Liver (tissue), 2 donors: ENCODE measurements around the gene NDUFB7.

Experiments
- ZBTB33 ChIP-seq: IDR thresholded peaks from 2 replicates; pipeline ENCODE4 v1.6.1; 2016; ENCODE audit warnings: antibody characterized with exemption
- TF ChIP-seq, protein P1 (sequence below): fragments of 150-350 bp; IDR thresholded peaks from 2 replicates; pipeline ENCODE4 v1.5.1; 2017; ENCODE audit warnings: improper control_type of control experiment, low read depth, low read length; ENCODE audit not compliant: missing input control
- donor health status: healthy.

- TF ChIP-seq ZBTB33: no peak
- TF ChIP-seq, protein P1, sequence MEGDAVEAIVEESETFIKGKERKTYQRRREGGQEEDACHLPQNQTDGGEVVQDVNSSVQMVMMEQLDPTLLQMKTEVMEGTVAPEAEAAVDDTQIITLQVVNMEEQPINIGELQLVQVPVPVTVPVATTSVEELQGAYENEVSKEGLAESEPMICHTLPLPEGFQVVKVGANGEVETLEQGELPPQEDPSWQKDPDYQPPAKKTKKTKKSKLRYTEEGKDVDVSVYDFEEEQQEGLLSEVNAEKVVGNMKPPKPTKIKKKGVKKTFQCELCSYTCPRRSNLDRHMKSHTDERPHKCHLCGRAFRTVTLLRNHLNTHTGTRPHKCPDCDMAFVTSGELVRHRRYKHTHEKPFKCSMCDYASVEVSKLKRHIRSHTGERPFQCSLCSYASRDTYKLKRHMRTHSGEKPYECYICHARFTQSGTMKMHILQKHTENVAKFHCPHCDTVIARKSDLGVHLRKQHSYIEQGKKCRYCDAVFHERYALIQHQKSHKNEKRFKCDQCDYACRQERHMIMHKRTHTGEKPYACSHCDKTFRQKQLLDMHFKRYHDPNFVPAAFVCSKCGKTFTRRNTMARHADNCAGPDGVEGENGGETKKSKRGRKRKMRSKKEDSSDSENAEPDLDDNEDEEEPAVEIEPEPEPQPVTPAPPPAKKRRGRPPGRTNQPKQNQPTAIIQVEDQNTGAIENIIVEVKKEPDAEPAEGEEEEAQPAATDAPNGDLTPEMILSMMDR: no peak
Measured at GRCh38 chr19:14555918-14556661, 15.8 kb downstream of the NDUFB7 start.
